Measurements from ENCODE around the gene FBXL7. TPM values are rescaled to one million over a fixed set of nuclear protein-coding genes. Genes with fewer than 3 reads are reported as not detected.

Gene FBXL7
- polyA plus RNA-seq, 1 donor from 2014 or later, result 0.24 TPM

DNA sequence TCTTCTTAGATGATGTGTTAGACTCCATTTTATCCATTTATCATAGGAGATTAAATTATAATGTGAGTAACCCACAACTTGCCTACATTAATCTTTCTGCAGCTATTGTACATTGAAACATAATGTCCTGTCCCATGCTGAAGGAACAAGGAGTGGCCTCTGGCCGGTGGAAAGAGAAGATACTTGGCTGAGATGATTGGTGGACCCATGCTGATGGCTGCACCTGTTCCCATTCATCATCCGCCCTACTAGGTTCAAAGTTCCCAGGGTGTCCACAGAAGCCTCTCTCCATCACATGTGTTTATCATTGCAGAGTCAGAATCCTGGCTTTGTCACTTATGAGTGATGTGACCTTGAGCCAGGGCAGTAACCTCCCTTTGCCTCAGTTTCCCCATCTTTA, 24.7 kb downstream of the FBXL7 start:
- Histone ChIP-seq H3K79me2 (replicated peaks; ENCODE audit: insufficient read depth, low read length) (no peaks in the 10 kb centered on the region), H3K9me2 (ENCODE audit: insufficient read depth, low read length) (no peaks in the 10 kb centered on the region), H3K27ac (ENCODE audit: low read length) (no peak overlapping the region), H3F3A (ENCODE audit: insufficient read depth, low read length, poor library complexity, severe bottlenecking) (no peaks in the 10 kb centered on the region), H3K27me3 (ENCODE audit: insufficient read depth, low read depth, low read length) (no peaks in the 10 kb centered on the region), H3K9me3 (ENCODE audit: low read length) (no peaks in the 10 kb centered on the region), H2AFZ (ENCODE audit: low read depth, low read length) (no peak overlapping the region), H4K20me1 (ENCODE audit: insufficient read depth) (no peaks in the 10 kb centered on the region), H3K4me3 (ENCODE audit: low read length) (no peak overlapping the region), H3K36me3 (ENCODE audit: insufficient read depth, low read length) (no peaks in the 10 kb centered on the region), H3K9ac (ENCODE audit: low read length) (no peak overlapping the region), H3K4me2 (ENCODE audit: low read length) (no peak overlapping the region)
- TF ChIP-seq TAF1 (IDR thresholded peaks at IDR 0.05; ENCODE audit: low read depth) (no peak), SMC3 (conservative IDR thresholded peaks at IDR 0.05; ENCODE audit: poor library complexity) (no peak), EZH2 (IDR thresholded peaks at IDR 0.05; ENCODE audit: borderline replicate concordance, insufficient read depth, low read length, poor library complexity, severe bottlenecking) (no peak), MXI1 (conservative IDR thresholded peaks at IDR 0.05; ENCODE audit: poor library complexity, severe bottlenecking) (no peak)
- TF ChIP-seq, protein P1, sequence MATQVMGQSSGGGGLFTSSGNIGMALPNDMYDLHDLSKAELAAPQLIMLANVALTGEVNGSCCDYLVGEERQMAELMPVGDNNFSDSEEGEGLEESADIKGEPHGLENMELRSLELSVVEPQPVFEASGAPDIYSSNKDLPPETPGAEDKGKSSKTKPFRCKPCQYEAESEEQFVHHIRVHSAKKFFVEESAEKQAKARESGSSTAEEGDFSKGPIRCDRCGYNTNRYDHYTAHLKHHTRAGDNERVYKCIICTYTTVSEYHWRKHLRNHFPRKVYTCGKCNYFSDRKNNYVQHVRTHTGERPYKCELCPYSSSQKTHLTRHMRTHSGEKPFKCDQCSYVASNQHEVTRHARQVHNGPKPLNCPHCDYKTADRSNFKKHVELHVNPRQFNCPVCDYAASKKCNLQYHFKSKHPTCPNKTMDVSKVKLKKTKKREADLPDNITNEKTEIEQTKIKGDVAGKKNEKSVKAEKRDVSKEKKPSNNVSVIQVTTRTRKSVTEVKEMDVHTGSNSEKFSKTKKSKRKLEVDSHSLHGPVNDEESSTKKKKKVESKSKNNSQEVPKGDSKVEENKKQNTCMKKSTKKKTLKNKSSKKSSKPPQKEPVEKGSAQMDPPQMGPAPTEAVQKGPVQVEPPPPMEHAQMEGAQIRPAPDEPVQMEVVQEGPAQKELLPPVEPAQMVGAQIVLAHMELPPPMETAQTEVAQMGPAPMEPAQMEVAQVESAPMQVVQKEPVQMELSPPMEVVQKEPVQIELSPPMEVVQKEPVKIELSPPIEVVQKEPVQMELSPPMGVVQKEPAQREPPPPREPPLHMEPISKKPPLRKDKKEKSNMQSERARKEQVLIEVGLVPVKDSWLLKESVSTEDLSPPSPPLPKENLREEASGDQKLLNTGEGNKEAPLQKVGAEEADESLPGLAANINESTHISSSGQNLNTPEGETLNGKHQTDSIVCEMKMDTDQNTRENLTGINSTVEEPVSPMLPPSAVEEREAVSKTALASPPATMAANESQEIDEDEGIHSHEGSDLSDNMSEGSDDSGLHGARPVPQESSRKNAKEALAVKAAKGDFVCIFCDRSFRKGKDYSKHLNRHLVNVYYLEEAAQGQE (IDR thresholded peaks at IDR 0.05; ENCODE audit: borderline replicate concordance), result no peak

DNA sequence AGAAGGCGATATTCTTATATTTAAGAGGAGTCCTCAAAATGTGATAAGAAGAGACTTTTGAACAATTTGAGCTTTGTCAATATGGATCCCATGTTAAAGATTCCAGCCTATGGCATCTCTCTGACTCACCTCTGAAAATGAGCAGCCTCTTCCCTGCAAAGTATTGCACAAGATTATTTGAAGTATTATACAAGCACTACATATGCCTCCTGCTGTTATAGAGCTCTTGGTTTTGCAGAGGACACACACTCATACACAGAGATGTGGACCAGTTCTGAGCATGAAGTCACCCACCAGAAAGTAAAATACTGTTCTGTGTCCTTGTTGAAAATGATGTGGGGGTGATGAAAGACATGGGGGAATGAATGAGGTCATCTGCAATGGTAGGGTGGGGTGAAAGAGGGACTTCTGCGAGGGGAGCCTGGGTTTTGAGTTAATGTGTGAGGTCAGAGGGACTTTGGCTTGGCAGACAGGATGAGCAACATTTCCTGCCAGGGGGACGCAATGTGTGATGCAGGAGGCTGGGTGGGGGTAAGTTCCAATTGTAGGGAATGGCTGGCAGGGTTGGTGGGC, 25.8 kb downstream of the FBXL7 start:
- no peak overlapping the region for H2AFZ ChIP-seq (ENCODE audit: low read depth, low read length)
- no peak overlapping the region for H3K27ac ChIP-seq (ENCODE audit: low read length)
- no peak overlapping the region for H3K4me3 ChIP-seq (ENCODE audit: low read length)
- no peaks in the 10 kb centered on the region for H3F3A ChIP-seq (ENCODE audit: insufficient read depth, low read length, poor library complexity, severe bottlenecking)
- TF ChIP-seq TAF1 (IDR thresholded peaks at IDR 0.05; ENCODE audit: low read depth) (no peak), MXI1 (conservative IDR thresholded peaks at IDR 0.05; ENCODE audit: poor library complexity, severe bottlenecking) (no peak), SMC3 (conservative IDR thresholded peaks at IDR 0.05; ENCODE audit: poor library complexity) (no peak), POLR2AphosphoS5 (IDR thresholded peaks at IDR 0.05) (no peak), EP300 (conservative IDR thresholded peaks at IDR 0.05; ENCODE audit: poor library complexity, severe bottlenecking) (no peak), RAD21 (conservative IDR thresholded peaks at IDR 0.05) (no peak), EZH2 (IDR thresholded peaks at IDR 0.05; ENCODE audit: borderline replicate concordance, insufficient read depth, low read length, poor library complexity, severe bottlenecking) (no peak)
- TF ChIP-seq, protein P1 (IDR thresholded peaks at IDR 0.05; ENCODE audit: borderline replicate concordance), result no peak
- TF ChIP-seq, protein P2, sequence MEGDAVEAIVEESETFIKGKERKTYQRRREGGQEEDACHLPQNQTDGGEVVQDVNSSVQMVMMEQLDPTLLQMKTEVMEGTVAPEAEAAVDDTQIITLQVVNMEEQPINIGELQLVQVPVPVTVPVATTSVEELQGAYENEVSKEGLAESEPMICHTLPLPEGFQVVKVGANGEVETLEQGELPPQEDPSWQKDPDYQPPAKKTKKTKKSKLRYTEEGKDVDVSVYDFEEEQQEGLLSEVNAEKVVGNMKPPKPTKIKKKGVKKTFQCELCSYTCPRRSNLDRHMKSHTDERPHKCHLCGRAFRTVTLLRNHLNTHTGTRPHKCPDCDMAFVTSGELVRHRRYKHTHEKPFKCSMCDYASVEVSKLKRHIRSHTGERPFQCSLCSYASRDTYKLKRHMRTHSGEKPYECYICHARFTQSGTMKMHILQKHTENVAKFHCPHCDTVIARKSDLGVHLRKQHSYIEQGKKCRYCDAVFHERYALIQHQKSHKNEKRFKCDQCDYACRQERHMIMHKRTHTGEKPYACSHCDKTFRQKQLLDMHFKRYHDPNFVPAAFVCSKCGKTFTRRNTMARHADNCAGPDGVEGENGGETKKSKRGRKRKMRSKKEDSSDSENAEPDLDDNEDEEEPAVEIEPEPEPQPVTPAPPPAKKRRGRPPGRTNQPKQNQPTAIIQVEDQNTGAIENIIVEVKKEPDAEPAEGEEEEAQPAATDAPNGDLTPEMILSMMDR (IDR thresholded peaks at IDR 0.05; ENCODE audit: poor library complexity, severe bottlenecking), result no peak
- no peaks in the 10 kb centered on the region for H4K20me1 ChIP-seq (ENCODE audit: insufficient read depth)
- no peaks in the 10 kb centered on the region for H3K9me3 ChIP-seq (ENCODE audit: low read length)
- no peaks in the 10 kb centered on the region for H3K79me2 ChIP-seq (replicated peaks; ENCODE audit: insufficient read depth, low read length)
- no peak overlapping the region for H3K9ac ChIP-seq (ENCODE audit: low read length)
- H3K36me3 ChIP-seq (ENCODE audit: insufficient read depth, low read length), result no peaks in the 10 kb centered on the region
- no peak overlapping the region for H3K4me2 ChIP-seq (ENCODE audit: low read length)
- no peaks in the 10 kb centered on the region for H3K9me2 ChIP-seq (ENCODE audit: insufficient read depth, low read length)
- no peaks in the 10 kb centered on the region for H3K27me3 ChIP-seq (ENCODE audit: insufficient read depth, low read depth, low read length)
